H1 (cell line): ENCODE measurements around the gene ADD1. TPM values are rescaled to one million over a fixed set of nuclear protein-coding genes. Genes with fewer than 3 reads are reported as not detected.
A peak's percentile ranks its signal among the peaks of the same experiment; 100 is the strongest.

Experiments used
- CTCF ChIA-PET: fragments of 300-600 bp; sonication (Branson Sonifier 250); formaldehyde crosslinking; loops from one replicate; lab custom pipeline; 2021; ENCODE audit not compliant: partially characterized antibody; lab: Charles Lee
- POLR2A ChIA-PET: fragments of 300-600 bp; sonication (Branson Sonifier 250); formaldehyde crosslinking; loops from one replicate; lab custom pipeline; 2021; ENCODE audit warnings: inconsistent platforms; ENCODE audit not compliant: partially characterized antibody; lab: Charles Lee
- DNase-seq, 2 experiments: peaks; one replicate each; pipeline versions ENCODE4 v3.0.0 to v3.0.0-alpha.2; 2010 to 2022; ENCODE audit warnings: low spot score in 2 of 2, low read depth in 1 of 2, mixed read lengths in 1 of 2
- FAIRE-seq: peaks from 2 replicates; lab custom pipeline; 2011; peaks lifted over from hg19 to GRCh38; lab: Jason Lieb, UNC
- H2AFZ ChIP-seq: 2 replicates; pipeline ENCODE4 v1.8.1; 2012; ENCODE audit warnings: low read length, inconsistent platforms
- H2AK5ac ChIP-seq: 2 replicates; pipeline ENCODE4 v1.6.1; 2013; ENCODE audit warnings: low read depth, low read length
- H2BK120ac ChIP-seq: replicated peaks from 2 replicates; pipeline ENCODE3; 2013; ENCODE audit warnings: low read depth, low read length, inconsistent platforms
- H2BK12ac ChIP-seq: 2 replicates; pipeline ENCODE4 v1.6.1; 2013; ENCODE audit warnings: low read depth, low read length
- H2BK15ac ChIP-seq: 2 replicates; pipeline ENCODE4 v1.6.1; 2013; ENCODE audit warnings: low read length
- H2BK20ac ChIP-seq: 2 replicates; pipeline ENCODE4 v1.6.1; 2013; ENCODE audit warnings: low read length
- H2BK5ac ChIP-seq: 2 replicates; pipeline ENCODE4 v1.6.1; 2013; ENCODE audit warnings: low read depth, low read length
- H3K14ac ChIP-seq: 2 replicates; pipeline ENCODE4 v1.6.1; 2013; ENCODE audit warnings: inconsistent platforms; ENCODE audit not compliant: insufficient read length
- H3K18ac ChIP-seq: 2 replicates; pipeline ENCODE4 v1.6.1; 2013; ENCODE audit warnings: low read length; ENCODE audit errors: extremely low read depth
- H3K23ac ChIP-seq: 2 replicates; pipeline ENCODE4 v1.6.1; 2013; ENCODE audit warnings: inconsistent platforms; ENCODE audit not compliant: insufficient read length
- H3K23me2 ChIP-seq: 2 replicates; pipeline ENCODE4 v1.6.1; 2013; ENCODE audit warnings: low read depth, low read length
- H3K27ac ChIP-seq: 2 replicates; pipeline ENCODE4 v1.6.1; 2011; ENCODE audit warnings: low read depth, low read length, inconsistent platforms
- H3K27me3 ChIP-seq, 4 experiments: replicated peaks in 1 of 4; 1 replicate in 1 of 4; 2 replicates in 3 of 4; pipeline versions ENCODE4 v1.6.1 to v1.8.1; 2011 to 2013; ENCODE audit warnings: low read length in 3 of 4, mild to moderate bottlenecking in 3 of 4, inconsistent platforms in 2 of 4, mixed read lengths in 2 of 4, moderate library complexity in 1 of 4; ENCODE audit not compliant: control insufficient read depth in 3 of 4, insufficient read depth in 3 of 4; ENCODE audit errors: extremely low read depth in 1 of 4
- H3K36me3 ChIP-seq, 4 experiments: 2 replicates each; pipeline versions ENCODE4 v1.6.1 to v1.8.1; 2011 to 2013; ENCODE audit warnings: mild to moderate bottlenecking in 4 of 4, low read length in 3 of 4, moderate library complexity in 2 of 4, control low read depth in 1 of 4, inconsistent platforms in 1 of 4; ENCODE audit not compliant: insufficient read depth in 4 of 4, control insufficient read depth in 2 of 4
- H3K4ac ChIP-seq: replicated peaks from 2 replicates; pipeline ENCODE3; 2013; ENCODE audit warnings: low read length, low read depth, mixed read lengths, inconsistent platforms; ENCODE audit not compliant: insufficient read length
- H3K4me1 ChIP-seq, 4 experiments: replicated peaks in 1 of 4; 1 replicate in 1 of 4; 2 replicates in 3 of 4; pipeline versions ENCODE4 v1.6.1 to v1.8.1; 2011 to 2013; ENCODE audit warnings: low read length in 3 of 4, inconsistent platforms in 2 of 4, mixed read lengths in 1 of 4; ENCODE audit not compliant: insufficient read depth in 4 of 4, control insufficient read depth in 3 of 4
- H3K4me2 ChIP-seq, 2 experiments: 2 replicates each; pipeline versions ENCODE4 v1.6.1 to v1.8.1; 2011 to 2013; ENCODE audit warnings: low read depth in 2 of 2, low read length in 2 of 2, control low read depth in 1 of 2, inconsistent platforms in 1 of 2, mild to moderate bottlenecking in 1 of 2; ENCODE audit not compliant: insufficient read depth in 1 of 2
- H3K4me3 ChIP-seq, 4 experiments: fragments of 200-600, 300-600 bp in 1 of 4; sonication (generic), shearing (Covaris generic), sonication (Bioruptor Twin) in 1 of 4; 2 replicates each; pipeline versions ENCODE4 v1.5.1 to v1.8.1; 2011 to 2016; ENCODE audit warnings: low read length in 4 of 4, low read depth in 3 of 4, control low read depth in 2 of 4, inconsistent platforms in 2 of 4, mild to moderate bottlenecking in 2 of 4, mixed read lengths in 1 of 4, moderate library complexity in 1 of 4; ENCODE audit not compliant: insufficient read depth in 2 of 4; ENCODE audit errors: extremely low read depth in 1 of 4
- H3K56ac ChIP-seq: replicated peaks from 2 replicates; pipeline ENCODE3; 2013; ENCODE audit warnings: low read depth, mild to moderate bottlenecking, mixed read lengths, low read length, inconsistent platforms; ENCODE audit not compliant: insufficient read length
- H3K79me1 ChIP-seq: 2 replicates; pipeline ENCODE4 v1.6.1; 2013; ENCODE audit warnings: low read depth, low read length, control low read depth
- H3K79me2 ChIP-seq, 2 experiments: 2 replicates each; pipeline versions ENCODE4 v1.6.1 to v1.8.1; 2012 to 2013; ENCODE audit warnings: low read length in 2 of 2, mild to moderate bottlenecking in 2 of 2, inconsistent platforms in 1 of 2; ENCODE audit not compliant: insufficient read depth in 2 of 2, control insufficient read depth in 1 of 2
- H3K9ac ChIP-seq, 4 experiments: replicated peaks in 1 of 4; 1 replicate in 1 of 4; 2 replicates in 3 of 4; pipeline versions ENCODE4 v1.6.1 to v1.8.1; 2011 to 2013; ENCODE audit warnings: low read depth in 3 of 4, low read length in 3 of 4, control low read depth in 2 of 4, mild to moderate bottlenecking in 2 of 4, moderate library complexity in 2 of 4, inconsistent platforms in 1 of 4; ENCODE audit errors: extremely low read depth in 1 of 4
- H3K9me3 ChIP-seq, 2 experiments: 2 replicates each; pipeline versions ENCODE4 v1.6.1 to v1.8.1; 2012 to 2013; ENCODE audit warnings: mild to moderate bottlenecking in 2 of 2, moderate library complexity in 2 of 2, control low read depth in 1 of 2, inconsistent platforms in 1 of 2, low read depth in 1 of 2, low read length in 1 of 2, mixed read lengths in 1 of 2; ENCODE audit not compliant: insufficient read depth in 2 of 2
- H4K20me1 ChIP-seq, 2 experiments: replicated peaks in 1 of 2; 2 replicates each; pipeline versions ENCODE3 to v1.8.1; 2011 to 2013; ENCODE audit warnings: inconsistent platforms in 2 of 2, low read length in 2 of 2, mild to moderate bottlenecking in 1 of 2; ENCODE audit not compliant: insufficient read depth in 2 of 2, control insufficient read depth in 1 of 2
- H4K5ac ChIP-seq: 2 replicates; pipeline ENCODE4 v1.6.1; 2013; ENCODE audit warnings: low read length, low read depth, mixed read lengths, inconsistent platforms; ENCODE audit not compliant: insufficient read length
- H4K8ac ChIP-seq: 2 replicates; pipeline ENCODE4 v1.8.0; 2013; ENCODE audit warnings: mild to moderate bottlenecking, moderate library complexity, low read length, inconsistent platforms; ENCODE audit not compliant: insufficient read depth; ENCODE audit errors: extremely low read depth
- H4K91ac ChIP-seq: replicated peaks from 2 replicates; pipeline ENCODE3; 2013; ENCODE audit warnings: low read length, mixed read lengths, inconsistent platforms; ENCODE audit not compliant: insufficient read length
- JUND ChIP-seq: IDR thresholded peaks from 2 replicates; pipeline ENCODE4 v1.6.1; 2011; ENCODE audit warnings: mild to moderate bottlenecking, improper control_type of control experiment, low read length
- POLR2AphosphoS5 ChIP-seq: IDR thresholded peaks from 2 replicates; pipeline ENCODE4 v1.6.1; 2011; ENCODE audit warnings: low read depth, low read length
- YY1 ChIP-seq: IDR thresholded peaks from 2 replicates; pipeline ENCODE4 v1.6.1; 2011; ENCODE audit warnings: low read depth, mild to moderate bottlenecking, low read length
- WGBS, 2 experiments: shearing (Covaris generic) in 1 of 2; methylation state at CpG; one replicate each; pipeline versions ENCODE4 v1.1.6 to v1.1.7; 2013 to 2015; ENCODE audit warnings: low lambda C conversion rate in 2 of 2, mixed read lengths in 2 of 2, inconsistent platforms in 1 of 2, low coverage in 1 of 2, missing lambda C conversion rate in 1 of 2; ENCODE audit not compliant: insufficient replicate concordance in 2 of 2, insufficient coverage in 1 of 2, insufficient read length in 1 of 2; ENCODE audit errors: extremely low coverage in 1 of 2, missing lambda C conversion rate in 1 of 2; 5-methylcytosine and 5-hydroxymethylcytosine counted together
- polyA plus RNA-seq, 7 experiments: library from polyadenylated mRNA; depleted of rRNA in 3 of 7; stranded (reverse) in 5 of 7; unstranded in 2 of 7; fragments of >200 nt in 5 of 7; fragments of 200-250 nt in 2 of 7; gene quantifications; 1 replicate in 5 of 7; 2 replicates in 1 of 7; 4 replicates in 1 of 7; pipeline versions ENCODE4 v1.2.1 to v1.2.3, GENCODE V29; 2011 to 2013; ENCODE audit warnings: missing spikeins in 2 of 7, mixed read lengths in 2 of 7
- total RNA-seq: library from RNA; stranded (reverse); fragmentation: NEBNext Ultra II Directional; extraction: Animal tissue kit (Norgen Biotek cat#: 25700); gene quantifications from 2 replicates; pipeline ENCODE4 v1.2.1, GENCODE V29; 2021

The ADD1 gene
- total and polyA plus RNA-seq, 2 of the 8 experiments (the other 6 are each of a cell fraction or from before 2014, with no cell fraction given): 113 to 143 TPM

DNA sequence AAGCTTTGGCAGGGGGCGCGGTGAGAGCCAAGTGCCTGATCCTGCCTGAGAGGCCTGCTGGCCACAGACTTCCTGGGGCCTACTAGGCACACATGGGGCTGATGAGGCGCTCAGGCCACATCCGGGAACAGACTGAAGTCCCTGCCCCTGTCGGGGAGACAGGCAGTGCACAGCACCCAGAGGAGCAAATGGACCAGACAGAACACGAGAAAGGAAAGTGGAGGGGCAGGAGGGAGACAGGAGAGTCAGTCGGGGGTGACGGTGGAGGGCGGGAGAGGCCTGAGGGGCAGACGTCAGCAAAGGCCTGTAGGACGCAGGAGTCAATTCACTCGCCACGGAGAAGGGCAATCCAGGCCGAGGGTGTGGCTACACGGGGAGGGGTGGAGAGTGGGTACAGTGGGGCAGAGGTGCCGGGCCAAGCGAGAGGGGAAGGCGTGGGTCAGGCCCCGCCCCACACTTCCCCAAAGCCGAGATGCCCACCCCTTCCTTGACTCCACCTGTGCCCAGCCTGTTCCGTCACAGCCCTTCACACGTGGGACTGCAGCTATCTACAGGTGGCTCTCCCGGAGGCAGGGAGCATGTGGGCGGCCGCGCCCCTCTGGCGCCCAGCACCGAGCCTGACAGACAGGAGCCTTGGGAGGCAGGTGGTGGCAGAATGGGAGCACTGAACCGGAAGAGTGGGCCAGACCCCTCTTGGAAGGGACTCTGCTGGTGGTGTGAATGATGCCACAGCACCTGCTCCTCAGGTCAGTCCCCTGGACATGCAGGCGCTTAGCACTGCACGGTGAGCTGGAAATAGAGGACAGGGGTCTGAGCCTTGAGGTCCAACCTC is 99.1 kb downstream of the ADD1 start:
- no peak for FAIRE-seq
- H2BK120ac ChIP-seq: no peak overlapping the region
- no peak overlapping the region for H2BK5ac ChIP-seq
- no peaks in the 10 kb centered on the region; a peak in 1 of 4 replicates for H3K9me3 ChIP-seq
- H3K18ac ChIP-seq: no peak overlapping the region
- H4K91ac ChIP-seq: no peak overlapping the region
- no peaks in the 10 kb centered on the region for H3K79me2 ChIP-seq
- no peak overlapping the region for H3K23ac ChIP-seq
- no peak overlapping the region for H2AFZ ChIP-seq
- no peak overlapping the region for H4K5ac ChIP-seq
- H3K36me3 ChIP-seq: peaks cover 56 to 86% (median 81%) of the 10 kb centered on the region in 4 experiments
- no peak overlapping the region for H3K27ac ChIP-seq
- no peak overlapping the region for H3K9ac ChIP-seq
- H2BK12ac ChIP-seq: no peak overlapping the region
- H3K79me1 ChIP-seq: peaks cover 3% of the 10 kb centered on the region; the same call in 1 of the 2 replicates
- H3K4me3 ChIP-seq: no peak overlapping the region
- H3K14ac ChIP-seq: no peak overlapping the region
- WGBS, 2 experiments: 89% methylated on average over 27 of the region's 31 CpGs; no CpG with 5 or more reads in 1 of the 2 experiments
- TF ChIP-seq JUND (no peak), POLR2AphosphoS5 (peak; percentile 16; the same call in 1 of the 2 replicates), YY1 (no peak)
- ChIA-PET CTCF (interaction anchor here (0.9 to 1.0 kb wide), 3 partner anchors 12 to 32 kb away, joined by 3 to 4 read pairs (median 3); no protein-coding TSS in a partner anchor), POLR2A (interaction anchor here (0.9 to 3.3 kb wide), 4 partner anchors 7 to 270 kb away, joined by 3 to 19 read pairs (median 6); no protein-coding TSS in a partner anchor)
- no peak overlapping the region for H2BK20ac ChIP-seq
- H3K4me1 ChIP-seq: no peaks in the 10 kb centered on the region
- no peak overlapping the region for H3K4me2 ChIP-seq
- H3K27me3 ChIP-seq: no peaks in the 10 kb centered on the region
- H2BK15ac ChIP-seq: no peak overlapping the region
- no peak for DNase-seq
- no peaks in the 10 kb centered on the region for H3K23me2 ChIP-seq
- no peak overlapping the region for H3K56ac ChIP-seq
- H4K8ac ChIP-seq: no peak overlapping the region
- H3K4ac ChIP-seq: no peak overlapping the region
- peaks cover 11 to 22% of the 10 kb centered on the region in 2 experiments for H4K20me1 ChIP-seq
- H2AK5ac ChIP-seq: no peak overlapping the region
